Daoy (cell line): ENCODE results near the gene SLC25A2. TPM values are rescaled to one million over a fixed set of nuclear protein-coding genes. Genes with fewer than 3 reads are reported as not detected.
"Not testable (repeated sequence)": the region's sequence is repeated elsewhere in the genome, so short reads cannot be mapped to it uniquely, and the experiment has no call there.

Source experiments
- DNase-seq: peaks from one replicate; pipeline ENCODE4 v3.0.0-alpha.2; 2015; ENCODE audit warnings: low read depth
- total RNA-seq: library from RNA; depleted of rRNA; stranded (reverse); fragments of >200 nt; shearing (Covaris generic); gene quantifications from 2 replicates; pipeline ENCODE4 v1.2.3, GENCODE V29; 2014; rRNA removed

SLC25A2 gene
- total RNA-seq, 1 experiment from 2014 or later: 0.11 TPM

- DNase-seq: not testable (repeated sequence)
Measured at GRCh38 chr5:141316963-141317362, 13.1 kb upstream of the SLC25A2 start.

DNA sequence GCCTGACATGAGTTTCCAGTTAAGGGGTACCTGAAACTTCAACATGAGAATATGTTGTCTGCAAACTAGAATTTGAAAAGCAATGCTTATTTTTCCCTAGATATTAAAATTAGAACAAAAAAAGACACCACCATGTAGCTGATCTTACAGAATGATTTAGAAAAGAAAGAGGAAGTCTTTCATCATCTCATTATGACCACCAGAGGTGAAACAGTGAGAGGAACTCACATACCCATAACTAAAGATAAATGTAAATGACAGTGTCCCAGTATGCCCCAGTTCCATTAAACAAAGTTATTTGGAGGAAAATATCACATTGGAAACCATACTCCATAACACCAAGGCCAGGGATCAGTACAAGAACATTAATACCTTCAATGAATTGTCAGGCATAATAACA is 9.9 kb upstream of the SLC25A2 start:
- DNase-seq: no peak

- DNase-seq: no peak
Measured at GRCh38 chr5:141306630-141307029, 2.8 kb upstream of the SLC25A2 start.

- no peak for DNase-seq
Measured at GRCh38 chr5:141298376-141298775, 5.5 kb downstream of the SLC25A2 start.

DNA sequence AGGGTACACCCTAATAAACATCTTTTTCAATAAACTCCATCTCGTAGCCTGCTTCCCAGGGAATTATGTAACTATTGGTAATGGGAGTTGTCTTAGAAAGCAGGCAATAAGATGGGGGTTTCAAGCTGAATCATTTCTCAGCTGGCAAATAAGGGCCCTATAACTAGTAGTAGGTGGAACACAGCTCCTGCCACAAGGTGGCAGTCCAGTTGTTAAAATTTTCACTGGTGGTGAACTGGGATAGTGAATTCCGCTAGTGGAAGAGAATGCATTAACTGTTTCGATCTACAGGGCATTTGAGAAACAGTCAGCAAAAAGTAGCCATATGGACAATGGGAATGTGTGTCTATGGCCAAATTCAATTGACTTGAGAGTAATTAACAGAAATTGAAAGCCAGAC is 30.9 kb downstream of the SLC25A2 start:
- no peak for DNase-seq

DNA sequence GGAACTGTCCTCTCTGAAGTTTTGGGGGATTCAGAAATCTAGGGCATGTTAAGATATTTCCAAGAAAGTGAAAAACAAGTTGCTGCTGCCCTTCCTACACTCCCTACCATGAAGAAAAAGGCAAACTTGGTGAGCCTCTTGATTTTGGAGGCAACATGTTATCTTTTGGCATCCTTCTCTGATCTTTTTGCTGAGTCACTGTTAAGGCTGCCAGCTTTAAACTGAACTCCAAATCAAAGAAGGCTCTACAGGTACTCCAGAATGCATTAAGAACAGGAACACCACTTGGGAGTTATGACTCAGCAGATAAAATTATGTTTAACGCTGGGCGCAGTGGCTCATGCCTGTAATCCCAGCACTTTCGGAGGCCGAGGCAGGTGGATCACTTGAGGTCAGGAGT is 34.7 kb downstream of the SLC25A2 start:
- DNase-seq: no peak

DNA sequence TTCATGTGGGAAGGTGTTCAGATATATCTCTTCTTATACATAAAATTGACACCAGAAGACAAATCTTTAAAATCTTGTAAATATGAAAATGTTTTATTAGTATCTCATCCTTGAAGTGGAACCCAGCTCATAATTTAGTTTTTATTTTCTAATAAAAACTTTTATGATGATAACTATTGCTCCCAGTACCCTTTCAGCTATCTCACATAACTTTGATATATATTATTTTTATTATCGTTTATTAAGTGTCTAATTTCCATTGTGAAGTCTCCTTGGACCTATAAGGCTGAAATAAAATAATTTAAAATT is 42.7 kb downstream of the SLC25A2 start:
- DNase-seq: no peak

GRCh38 chr5:141260458-141261237 is 43.2 kb downstream of the SLC25A2 start:
- DNase-seq: no peak

DNA sequence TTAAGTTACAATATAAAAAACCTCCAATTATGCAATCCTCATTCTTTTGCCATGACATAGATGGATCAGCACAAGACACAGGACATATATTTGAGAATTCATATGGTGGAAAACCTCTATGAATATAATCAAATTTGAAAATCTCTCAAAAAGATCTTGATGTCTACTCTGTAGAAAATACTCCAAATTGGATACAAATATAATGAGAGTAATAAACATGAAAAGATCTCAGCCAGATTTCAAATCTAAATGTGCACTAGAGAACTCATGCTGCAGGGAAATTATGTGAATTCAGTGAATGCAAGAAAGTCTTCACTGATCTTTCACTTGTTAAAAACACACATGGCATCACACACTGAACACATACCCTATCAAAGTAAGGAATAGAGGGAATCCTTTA is 44.9 kb downstream of the SLC25A2 start:
- DNase-seq: no peak

GRCh38 chr5:141258464-141258863 is 45.4 kb downstream of the SLC25A2 start:
- DNase-seq: no peak

Other genes starting within 250 kb of the SLC25A2 start
- 12.1 and 22.4 TPM in 2 replicates for gene PCDHB2, start 209.4 kb downstream of the SLC25A2 start, total RNA-seq
- 0.11 and 0.24 TPM in 2 replicates for gene PCDHB3, start 203.6 kb downstream of the SLC25A2 start, total RNA-seq
- gene PCDHB4, start 182.2 kb downstream of the SLC25A2 start, total RNA-seq: 0.51 TPM in 2 replicates
- 20.6 and 21.7 TPM in 2 replicates for gene PCDHB5, start 168.8 kb downstream of the SLC25A2 start, total RNA-seq
- gene PCDHB6, start 154.0 kb downstream of the SLC25A2 start, total RNA-seq: 0.69 and 2.9 TPM in 2 replicates
- 2.6 and 3.9 TPM in 2 replicates for gene PCDHB7, start 131.4 kb downstream of the SLC25A2 start, total RNA-seq
- gene PCDHB8, start 126.3 kb downstream of the SLC25A2 start, total RNA-seq: 6.7 and 8.3 TPM in 2 replicates
- 4.3 and 4.8 TPM in 2 replicates for gene PCDHB16, start 121.7 kb downstream of the SLC25A2 start, total RNA-seq
- 0.40 and 1.6 TPM in 2 replicates for gene PCDHB9, start 116.9 kb downstream of the SLC25A2 start, total RNA-seq
- 0.40 and 0.71 TPM in 2 replicates for gene PCDHB10, start 111.7 kb downstream of the SLC25A2 start, total RNA-seq
- gene PCDHB11, start 104.4 kb downstream of the SLC25A2 start, total RNA-seq: 0.40 and 1.1 TPM in 2 replicates
- 2.1 and 3.6 TPM in 2 replicates for gene PCDHB12, start 95.3 kb downstream of the SLC25A2 start, total RNA-seq
- 1.7 and 2.1 TPM in 2 replicates for gene PCDHB13, start 90.1 kb downstream of the SLC25A2 start, total RNA-seq
- 1.0 and 1.5 TPM in 2 replicates for gene PCDHB14, start 80.7 kb downstream of the SLC25A2 start, total RNA-seq
- gene PCDHB15, start 58.7 kb downstream of the SLC25A2 start, total RNA-seq: 0.21 and 0.86 TPM in 2 replicates
- 55.5 and 57.7 TPM in 2 replicates for gene TAF7, start 16.7 kb upstream of the SLC25A2 start, total RNA-seq
- 0.18 and 0.34 TPM in 2 replicates for gene PCDHGA1, start 26.5 kb upstream of the SLC25A2 start, total RNA-seq
- 0.15 and 0.74 TPM in 2 replicates for gene PCDHGA2, start 34.7 kb upstream of the SLC25A2 start, total RNA-seq
- gene PCDHGA3, start 39.8 kb upstream of the SLC25A2 start, total RNA-seq: 0.57 TPM in 1 of 2 replicates, not detected in the other
- 1.4 and 1.5 TPM in 2 replicates for gene PCDHGB1, start 46.0 kb upstream of the SLC25A2 start, total RNA-seq
- gene PCDHGA4, start 51.0 kb upstream of the SLC25A2 start, total RNA-seq: 0.63 and 1.6 TPM in 2 replicates
- 0.23 and 0.24 TPM in 2 replicates for gene PCDHGB2, start 55.9 kb upstream of the SLC25A2 start, total RNA-seq
- 0.23 and 0.39 TPM in 2 replicates for gene PCDHGA5, start 60.1 kb upstream of the SLC25A2 start, total RNA-seq
- 0.68 and 1.1 TPM in 2 replicates for gene PCDHGB3, start 66.2 kb upstream of the SLC25A2 start, total RNA-seq
- 0.24 and 0.46 TPM in 2 replicates for gene PCDHGA6, start 69.8 kb upstream of the SLC25A2 start, total RNA-seq
- 0.06 and 0.42 TPM in 2 replicates for gene PCDHGA7, start 78.7 kb upstream of the SLC25A2 start, total RNA-seq
- gene PCDHGB4, start 83.6 kb upstream of the SLC25A2 start, total RNA-seq: 0.06 and 0.09 TPM in 2 replicates
- 0.06 TPM in 1 of 2 replicates, not detected in the other for gene PCDHGA8, start 88.6 kb upstream of the SLC25A2 start, total RNA-seq
- gene PCDHGB5, start 93.9 kb upstream of the SLC25A2 start, total RNA-seq: 0.09 TPM in 1 of 2 replicates, not detected in the other
- gene PCDHGA9, start 98.7 kb upstream of the SLC25A2 start, total RNA-seq: 1.2 TPM in 1 of 2 replicates, not detected in the other
- gene PCDHGB6, start 104.0 kb upstream of the SLC25A2 start, total RNA-seq: 1.3 and 2.5 TPM in 2 replicates
- gene PCDHGA10, start 108.9 kb upstream of the SLC25A2 start, total RNA-seq: 0.06 and 0.30 TPM in 2 replicates
- 0.06 and 0.17 TPM in 2 replicates for gene PCDHGB7, start 113.6 kb upstream of the SLC25A2 start, total RNA-seq
- gene PCDHGA11, start 117.0 kb upstream of the SLC25A2 start, total RNA-seq: 15.0 TPM in 2 replicates
- gene PCDHGA12, start 126.5 kb upstream of the SLC25A2 start, total RNA-seq: not detected in 2 replicates
- 37.0 and 41.5 TPM in 2 replicates for gene PCDHGC3, start 171.9 kb upstream of the SLC25A2 start, total RNA-seq
- 0.18 and 0.23 TPM in 2 replicates for gene PCDHGC4, start 181.0 kb upstream of the SLC25A2 start, total RNA-seq
- 0.06 and 0.09 TPM in 2 replicates for gene PCDHGC5, start 185.0 kb upstream of the SLC25A2 start, total RNA-seq